ENCODE data around the gene NCEH1. TPM values are rescaled to one million over a fixed set of nuclear protein-coding genes. Genes with fewer than 3 reads are reported as not detected.
"Not testable (repeated sequence)": the region's sequence is repeated elsewhere in the genome, so short reads cannot be mapped to it uniquely, and the experiment has no call there.

Gene NCEH1
- total RNA-seq, 2 donors from 2014 or later, result 18.5 to 18.6 TPM

DNA sequence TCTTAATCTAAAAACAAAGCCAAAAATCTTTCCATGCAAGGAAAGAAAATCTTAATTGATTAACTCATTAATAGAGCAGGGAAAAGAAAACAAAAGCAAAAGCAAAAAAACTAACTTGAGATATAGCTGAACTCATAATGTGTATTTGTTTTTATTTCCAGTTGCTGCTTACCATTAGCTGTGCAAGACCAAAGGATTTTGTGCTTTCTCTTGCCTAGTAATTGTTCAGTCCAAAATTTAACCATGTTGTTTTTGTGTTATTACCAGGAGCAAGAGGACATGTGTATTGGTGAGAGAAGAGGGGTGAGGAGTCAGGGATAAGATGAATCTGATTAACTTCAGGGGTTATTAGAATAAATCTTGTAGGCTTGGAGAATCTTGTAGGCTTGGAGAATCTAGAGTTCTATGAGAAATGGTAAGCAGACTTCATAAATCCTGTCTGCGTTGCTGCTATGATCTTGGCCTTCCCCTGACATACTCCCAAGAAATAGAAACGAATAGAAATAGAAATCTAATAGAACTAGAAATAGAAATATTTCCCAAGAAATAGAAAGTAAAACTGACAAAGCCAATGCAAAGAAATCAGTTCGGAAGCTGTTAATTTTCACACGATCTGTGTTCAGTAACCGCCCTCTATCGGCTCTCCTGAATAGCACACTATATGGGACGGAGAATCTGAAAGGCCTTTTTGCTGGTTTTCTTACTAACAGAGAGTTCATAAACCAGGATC, 115.0 kb downstream of the NCEH1 start:
- Mint-ChIP-seq H3K36me3 (peaks cover 7% of the 10 kb centered on the region), H3K9me3 (peaks cover 1% of the 10 kb centered on the region), H3K4me1 (ENCODE audit: low read depth in 2 of 2) (peaks cover 54% of the 10 kb centered on the region in 2 donors), H3K27ac (peak overlapping the region; percentile 88 to 91), H3K27me3 (no peaks in the 10 kb centered on the region), H3K4me3 (peak overlapping the region; percentile 78)
- peak; percentile 32 to 41 for ATAC-seq
- peak; percentile 79 for DNase-seq (ENCODE audit: low spot score)

DNA sequence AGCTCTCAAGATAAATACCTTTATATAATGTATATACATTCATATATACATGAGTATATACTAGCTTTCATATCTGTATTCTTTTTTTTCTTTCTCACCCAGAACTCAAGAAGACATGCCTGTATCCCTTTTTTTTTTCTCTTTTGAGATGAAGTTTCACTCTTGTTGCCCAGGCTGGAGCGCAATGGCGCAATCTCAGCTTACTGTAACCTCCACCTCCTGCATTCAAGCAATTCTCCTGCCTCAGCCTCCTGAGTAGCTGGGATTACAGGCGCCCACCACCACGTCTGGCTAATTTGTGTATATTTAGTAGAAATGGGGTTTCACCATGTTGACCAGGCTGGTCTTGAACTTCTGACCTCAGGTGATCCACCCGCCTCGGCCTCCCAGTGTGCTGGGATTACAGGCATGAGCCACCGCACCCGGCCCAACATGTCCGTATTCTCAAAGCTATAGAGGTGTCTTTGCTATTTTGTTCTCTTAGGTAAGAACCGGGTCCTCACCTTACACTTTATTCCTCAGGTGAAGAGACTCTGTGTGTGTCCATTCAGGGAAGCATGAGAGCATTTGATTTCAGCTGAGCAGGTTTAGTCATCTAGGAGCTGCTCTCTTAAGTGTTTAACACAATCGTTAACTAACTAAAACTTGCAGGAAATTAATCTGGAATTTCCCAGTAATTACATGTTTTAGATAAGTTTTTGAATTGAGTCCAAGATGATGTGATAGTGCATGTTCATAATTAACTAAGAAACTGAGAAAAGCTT, 115.8 kb downstream of the NCEH1 start:
- peaks cover 61% of the 10 kb centered on the region in 2 donors for H3K4me1 Mint-ChIP-seq (ENCODE audit: low read depth in 2 of 2)
- ATAC-seq; H3K27me3 Mint-ChIP-seq; DNase-seq (ENCODE audit: low spot score); H3K9me3 Mint-ChIP-seq: not testable (repeated sequence)
- peak overlapping the region; percentile 78 for H3K4me3 Mint-ChIP-seq
- peaks cover 14% of the 10 kb centered on the region for H3K36me3 Mint-ChIP-seq
- peak overlapping the region; percentile 88 to 91 for H3K27ac Mint-ChIP-seq

DNA sequence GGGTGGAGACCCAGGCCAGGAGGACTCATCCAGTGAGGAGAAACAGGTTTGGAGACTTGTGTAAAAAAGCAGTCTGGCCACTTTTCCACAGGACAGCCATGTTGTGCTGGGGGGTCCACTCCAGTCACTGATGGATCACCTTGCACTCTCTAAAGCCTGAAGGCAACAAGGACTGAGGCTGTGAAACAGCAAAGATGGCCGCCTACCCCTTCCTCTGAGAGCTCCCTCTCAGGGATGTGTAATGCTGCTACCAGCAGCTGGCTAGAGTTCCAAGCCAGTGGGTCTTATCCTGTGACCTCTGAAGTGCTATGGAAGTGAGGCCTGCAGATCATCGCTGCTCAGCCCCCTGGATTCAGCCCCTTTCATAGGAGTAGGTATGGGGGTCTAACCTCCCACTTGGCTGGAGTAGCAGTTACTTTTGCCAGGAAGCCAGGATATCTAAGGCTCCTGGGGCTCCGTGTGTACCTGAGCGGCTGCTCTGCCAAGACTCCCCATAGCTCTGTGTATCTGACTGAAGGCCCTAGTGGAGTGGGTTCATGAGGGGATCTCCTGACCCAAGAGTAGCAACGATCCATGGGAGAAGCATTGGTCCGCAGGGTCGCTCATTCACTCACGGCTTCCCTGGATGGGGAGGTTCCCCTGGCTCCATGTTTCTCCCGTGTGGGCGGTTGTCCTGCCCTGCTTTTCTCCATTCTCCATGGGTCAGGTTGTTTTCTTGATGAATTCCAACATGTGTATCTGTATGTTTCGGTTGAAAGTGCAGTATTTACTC, 117.8 kb downstream of the NCEH1 start:
- H3K27ac Mint-ChIP-seq, result peak overlapping the region; percentile 88 to 91
- peak in 1 of 2 donors; percentile 7 for ATAC-seq
- H3K27me3 Mint-ChIP-seq, result no peaks in the 10 kb centered on the region
- H3K36me3 Mint-ChIP-seq, result peaks cover 26% of the 10 kb centered on the region
- DNase-seq (ENCODE audit: low spot score), result no peak
- peak overlapping the region; percentile 78 for H3K4me3 Mint-ChIP-seq
- peaks cover 13% of the 10 kb centered on the region for H3K9me3 Mint-ChIP-seq
- H3K4me1 Mint-ChIP-seq (ENCODE audit: low read depth in 2 of 2), result peaks cover 68 to 73% of the 10 kb centered on the region in 2 donors

DNA sequence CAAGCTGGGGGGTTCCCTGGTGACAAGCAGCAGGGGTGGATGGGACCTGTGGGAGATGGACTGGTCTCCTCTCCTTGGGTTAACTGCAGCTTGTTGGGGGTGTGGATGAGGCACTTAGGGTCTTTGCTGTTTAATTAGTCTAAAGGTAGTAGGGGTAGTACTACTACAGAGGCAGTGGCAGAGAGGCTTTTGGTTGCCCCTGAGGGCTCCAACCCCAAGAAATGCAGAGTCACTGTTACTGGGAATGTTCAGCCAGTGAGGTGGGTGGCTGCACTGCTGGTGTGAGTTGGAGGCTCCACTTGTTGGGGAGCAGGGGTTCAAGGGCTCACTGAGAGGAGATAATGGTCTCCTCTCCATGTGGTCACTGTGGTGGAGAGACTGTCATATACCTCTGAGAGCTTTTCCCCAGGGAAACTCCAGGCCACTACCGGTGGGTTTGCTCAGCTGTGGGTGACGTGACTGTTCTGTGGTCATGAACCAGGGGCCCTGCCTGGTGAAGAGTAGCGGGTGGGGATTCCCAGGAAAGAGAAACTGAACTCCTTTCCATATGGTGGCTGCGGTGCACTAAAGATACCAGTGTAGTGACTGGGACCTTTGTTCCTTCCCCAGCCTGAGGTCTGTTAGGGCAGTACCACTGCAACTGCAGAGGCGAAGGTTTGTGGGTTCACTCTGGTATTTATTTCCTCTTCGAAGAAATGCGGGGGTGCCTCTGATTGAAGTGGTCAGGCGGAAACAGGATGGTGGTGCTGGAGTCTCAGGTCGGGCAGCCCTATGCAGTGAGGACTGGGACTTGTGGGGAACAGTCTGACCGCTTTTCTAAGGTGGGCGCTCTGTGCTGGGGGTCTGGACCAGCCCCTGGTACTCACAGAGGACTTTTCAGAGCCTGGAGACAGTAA, 118.7 kb downstream of the NCEH1 start:
- Mint-ChIP-seq H3K27me3 (no peaks in the 10 kb centered on the region), H3K9me3 (peaks cover 13% of the 10 kb centered on the region), H3K4me3 (peak overlapping the region; percentile 61), H3K36me3 (peaks cover 29% of the 10 kb centered on the region), H3K4me1 (ENCODE audit: low read depth in 2 of 2) (peaks cover 71 to 79% of the 10 kb centered on the region in 2 donors), H3K27ac (peak overlapping the region; percentile 88 to 91)
- ATAC-seq (peak; percentile 93), DNase-seq (ENCODE audit: low spot score) (peak; percentile 98)

DNA sequence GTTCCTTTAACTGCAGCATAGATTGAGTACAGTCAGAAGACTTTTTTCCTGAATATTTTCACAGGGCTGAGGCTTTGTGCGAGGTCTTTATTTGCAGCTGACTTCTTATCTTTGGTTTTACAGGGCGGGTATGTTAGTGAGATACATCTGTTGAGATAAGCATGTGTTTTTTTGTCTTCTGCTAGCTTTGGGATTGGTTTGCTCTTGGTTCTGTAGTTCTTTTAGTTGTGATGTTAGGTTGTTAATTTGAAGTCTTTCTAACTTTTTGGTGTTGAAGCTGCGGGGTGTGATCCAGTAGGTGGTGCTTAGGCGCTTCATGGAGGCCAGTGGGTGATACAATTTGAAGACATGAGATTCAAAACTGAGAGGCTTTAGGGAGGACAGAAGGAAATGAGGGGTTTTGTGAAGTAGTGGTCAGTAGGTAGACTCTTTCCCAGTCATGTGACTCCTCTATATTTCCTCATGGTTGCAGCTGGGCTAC, 119.7 kb downstream of the NCEH1 start:
- Mint-ChIP-seq H3K27me3 (no peaks in the 10 kb centered on the region), H3K4me1 (ENCODE audit: low read depth in 2 of 2) (peaks cover 67 to 77% of the 10 kb centered on the region in 2 donors), H3K9me3 (peaks cover 13% of the 10 kb centered on the region), H3K36me3 (peaks cover 29% of the 10 kb centered on the region), H3K4me3 (peak overlapping the region; percentile 61), H3K27ac (peak overlapping the region; percentile 88 to 91)
- ATAC-seq (no peak), DNase-seq (ENCODE audit: low spot score) (no peak)

DNA sequence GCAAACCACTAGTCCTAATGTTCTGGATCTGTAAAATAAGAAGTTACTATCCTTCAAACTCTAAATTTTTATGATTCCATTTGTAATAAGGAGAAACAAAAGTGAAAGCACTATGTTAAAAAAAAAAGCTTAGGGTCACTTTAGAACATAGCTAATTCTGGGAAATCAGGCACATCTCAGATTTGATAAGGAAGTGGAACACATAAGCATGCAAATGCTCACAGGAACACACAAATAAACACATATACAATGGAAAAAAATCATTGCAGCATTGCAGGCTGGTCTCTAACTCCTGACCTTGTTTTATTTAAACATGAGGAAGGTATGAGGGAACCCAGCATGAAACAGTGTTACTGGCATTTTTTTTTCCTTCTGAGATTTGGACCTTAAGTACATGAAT, 124.4 kb downstream of the NCEH1 start:
- no peak for DNase-seq (ENCODE audit: low spot score)
- Mint-ChIP-seq H3K27ac (peak overlapping the region; percentile 100), H3K27me3 (no peaks in the 10 kb centered on the region), H3K36me3 (peaks cover 40% of the 10 kb centered on the region), H3K9me3 (peaks cover 24% of the 10 kb centered on the region), H3K4me1 (ENCODE audit: low read depth in 2 of 2) (peaks cover 78 to 84% of the 10 kb centered on the region in 2 donors), H3K4me3 (peak overlapping the region; percentile 35)
- ATAC-seq, result peak; percentile 64 to 69

DNA sequence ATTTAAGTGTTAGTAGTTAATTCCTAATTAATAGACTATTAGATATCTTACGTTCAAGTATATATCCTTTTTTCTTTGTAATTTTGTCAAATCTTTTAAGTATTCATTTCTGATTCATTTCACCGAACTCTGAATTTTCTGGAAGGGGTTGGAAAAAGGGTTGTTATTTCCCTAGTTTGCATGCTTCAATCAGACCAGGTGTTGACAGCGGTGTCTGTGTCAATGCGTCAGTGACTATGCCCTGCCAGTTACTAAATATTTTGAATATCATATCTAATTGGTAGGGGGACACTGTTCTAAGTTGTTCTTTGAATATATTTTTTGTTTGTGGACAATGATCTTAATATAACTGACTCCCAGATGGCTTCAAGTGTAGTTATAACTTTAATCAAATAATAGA, 124.9 kb downstream of the NCEH1 start:
- DNase-seq (ENCODE audit: low spot score) (no peak), ATAC-seq (no peak)
- no peaks in the 10 kb centered on the region for H3K27me3 Mint-ChIP-seq
- peak overlapping the region; percentile 100 for H3K27ac Mint-ChIP-seq
- H3K9me3 Mint-ChIP-seq, result peaks cover 26% of the 10 kb centered on the region
- peak overlapping the region; percentile 35 for H3K4me3 Mint-ChIP-seq
- peaks cover 78 to 84% of the 10 kb centered on the region in 2 donors for H3K4me1 Mint-ChIP-seq (ENCODE audit: low read depth in 2 of 2)
- peaks cover 35% of the 10 kb centered on the region for H3K36me3 Mint-ChIP-seq

DNA sequence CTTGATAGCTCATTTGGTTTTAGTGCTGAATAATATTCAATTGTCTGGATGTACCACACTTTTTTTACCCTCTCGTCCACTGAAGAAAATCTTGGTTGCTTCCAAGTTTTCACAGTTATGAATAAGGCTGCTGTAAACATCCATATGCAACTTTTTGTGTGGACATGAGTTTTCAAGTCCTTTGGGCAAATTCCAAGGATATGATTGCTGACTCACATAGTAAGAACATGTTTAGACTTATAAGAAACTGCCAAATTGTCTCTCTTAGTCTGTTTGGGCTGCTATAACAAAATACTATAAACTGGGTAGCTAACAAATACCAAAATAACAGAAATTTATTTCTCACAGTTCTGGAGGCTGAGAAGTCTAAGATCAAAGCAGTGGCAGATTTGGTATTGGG, 128.2 kb downstream of the NCEH1 start:
- peak overlapping the region; percentile 89 for H3K4me3 Mint-ChIP-seq
- H3K9me3 Mint-ChIP-seq, result peaks cover 16% of the 10 kb centered on the region
- no peak for ATAC-seq
- H3K4me1 Mint-ChIP-seq (ENCODE audit: low read depth in 2 of 2), result peaks cover 89 to 92% of the 10 kb centered on the region in 2 donors
- peaks cover 26% of the 10 kb centered on the region for H3K36me3 Mint-ChIP-seq
- no peaks in the 10 kb centered on the region for H3K27me3 Mint-ChIP-seq
- DNase-seq (ENCODE audit: low spot score), result no peak
- H3K27ac Mint-ChIP-seq, result peak overlapping the region; percentile 100

DNA sequence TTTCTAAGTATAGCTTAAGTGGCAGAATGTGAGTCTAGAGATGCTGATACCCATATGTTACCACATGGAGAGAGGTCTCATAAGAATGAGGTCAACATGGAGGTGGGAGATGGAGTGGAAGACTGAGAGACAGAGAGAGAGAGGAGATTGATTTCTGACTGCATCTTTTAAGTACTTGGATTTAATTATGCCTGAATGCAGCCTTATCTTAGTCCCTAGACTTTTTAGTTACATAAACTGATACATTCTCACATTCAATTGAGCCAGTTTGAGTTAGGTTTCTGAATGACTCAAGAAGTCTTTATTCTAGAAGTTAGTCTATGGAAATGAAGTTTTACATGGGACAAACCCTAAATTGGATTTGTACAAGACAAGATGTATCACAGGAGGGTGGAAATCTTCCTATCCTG, 129.1 kb downstream of the NCEH1 start:
- Mint-ChIP-seq H3K4me1 (ENCODE audit: low read depth in 2 of 2) (peaks cover 95 to 97% of the 10 kb centered on the region in 2 donors), H3K27ac (peak overlapping the region; percentile 100), H3K4me3 (peak overlapping the region; percentile 89), H3K9me3 (peaks cover 22% of the 10 kb centered on the region), H3K36me3 (peaks cover 34% of the 10 kb centered on the region), H3K27me3 (no peaks in the 10 kb centered on the region)
- peak; percentile 64 to 68 for ATAC-seq
- DNase-seq (ENCODE audit: low spot score), result no peak

DNA sequence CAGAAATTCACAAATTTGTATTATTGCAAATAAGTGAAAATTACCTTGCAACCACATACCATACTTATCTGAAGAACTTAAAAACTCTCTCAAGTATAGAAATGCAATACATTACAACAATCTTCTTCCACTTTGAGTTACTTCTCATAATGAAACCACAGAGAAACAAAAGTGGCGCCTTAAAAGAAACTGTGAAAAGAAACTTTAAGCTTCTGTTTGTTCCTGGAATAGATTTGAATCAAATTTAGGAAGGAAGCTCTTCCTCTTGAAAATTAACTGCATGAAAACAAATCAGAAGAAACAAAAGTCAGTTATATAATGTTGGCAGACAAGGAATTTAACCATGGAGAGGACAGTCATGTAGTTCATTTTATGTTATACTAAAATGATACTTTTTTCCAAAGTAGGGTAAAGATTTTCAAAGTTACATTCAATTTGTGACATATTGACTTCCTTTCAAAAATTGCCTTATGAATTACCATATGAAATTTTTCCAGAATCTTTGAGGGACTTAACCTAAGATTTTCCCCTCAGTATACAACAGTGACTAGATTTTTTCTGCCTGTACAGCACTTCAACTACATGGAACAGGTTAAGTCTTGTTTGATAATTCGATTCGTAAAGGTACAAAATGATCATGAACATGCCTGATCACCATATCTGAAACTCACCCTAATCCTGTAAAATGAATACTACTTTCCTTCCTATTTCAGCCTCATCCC, 130.0 kb downstream of the NCEH1 start:
- Mint-ChIP-seq H3K27ac (peak overlapping the region; percentile 100), H3K4me3 (peak overlapping the region; percentile 89), H3K4me1 (ENCODE audit: low read depth in 2 of 2) (peaks cover 91 to 96% of the 10 kb centered on the region in 2 donors), H3K27me3 (no peaks in the 10 kb centered on the region), H3K36me3 (peaks cover 34% of the 10 kb centered on the region), H3K9me3 (peaks cover 22% of the 10 kb centered on the region)
- DNase-seq (ENCODE audit: low spot score) (no peak), ATAC-seq (peak; percentile 68 to 76)
